GM19239 (cell line): Measurements from ENCODE around the gene LYPD5.
"Not testable (repeated sequence)": the region's sequence is repeated elsewhere in the genome, so short reads cannot be mapped to it uniquely, and the experiment has no call there.

Experiments
- DNase-seq: peaks from one replicate; pipeline ENCODE4 v3.0.0; 2011; ENCODE audit warnings: low spot score; ENCODE audit not compliant: insufficient read length
- FAIRE-seq: peaks from 2 replicates; lab custom pipeline; 2011; peaks lifted over from hg19 to GRCh38; lab: Jason Lieb, UNC

Gene LYPD5, protein sequence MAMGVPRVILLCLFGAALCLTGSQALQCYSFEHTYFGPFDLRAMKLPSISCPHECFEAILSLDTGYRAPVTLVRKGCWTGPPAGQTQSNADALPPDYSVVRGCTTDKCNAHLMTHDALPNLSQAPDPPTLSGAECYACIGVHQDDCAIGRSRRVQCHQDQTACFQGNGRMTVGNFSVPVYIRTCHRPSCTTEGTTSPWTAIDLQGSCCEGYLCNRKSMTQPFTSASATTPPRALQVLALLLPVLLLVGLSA

DNA sequence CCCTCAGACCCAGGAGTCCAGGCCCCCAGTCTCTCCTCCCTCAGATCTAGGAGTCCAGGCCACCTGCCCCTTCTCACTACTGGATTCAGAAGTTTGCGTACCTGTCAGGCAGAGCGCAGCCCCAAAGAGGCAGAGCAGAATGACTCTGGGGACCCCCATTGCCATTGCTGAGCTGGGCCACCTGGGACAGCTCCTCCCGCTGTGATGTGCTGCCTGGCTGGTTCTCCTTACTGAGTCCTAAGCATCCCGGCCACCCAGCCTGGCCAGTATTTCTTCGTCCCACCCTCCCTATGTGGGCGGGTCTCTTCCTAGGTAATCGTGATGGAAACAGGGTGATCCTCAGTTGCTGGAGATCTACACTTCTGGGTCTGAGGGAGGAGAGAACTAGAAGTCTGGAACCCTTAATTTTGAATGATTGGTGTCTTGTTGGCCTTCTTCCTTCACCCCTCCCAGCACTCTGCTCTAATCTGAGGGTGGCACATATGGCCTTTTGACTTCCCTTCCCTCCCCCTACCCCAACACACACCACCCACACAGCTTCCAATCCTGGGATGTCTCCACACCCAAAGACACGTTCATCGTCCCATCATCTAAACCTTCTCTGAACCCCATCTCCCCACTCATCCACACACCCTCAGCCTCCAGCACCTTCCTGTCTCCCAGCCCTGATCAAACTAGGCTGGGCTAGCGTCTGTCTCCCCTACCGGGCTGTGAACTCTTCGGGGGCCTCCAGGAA is at the start of gene LYPD5:
Gene LYPD5, minus strand, starts transcription at position 232 of the 736 bp plus-strand sequence. Its CDS starts 67 bp downstream, at position 165.
- FAIRE-seq (no peak), DNase-seq (no peak)

DNA sequence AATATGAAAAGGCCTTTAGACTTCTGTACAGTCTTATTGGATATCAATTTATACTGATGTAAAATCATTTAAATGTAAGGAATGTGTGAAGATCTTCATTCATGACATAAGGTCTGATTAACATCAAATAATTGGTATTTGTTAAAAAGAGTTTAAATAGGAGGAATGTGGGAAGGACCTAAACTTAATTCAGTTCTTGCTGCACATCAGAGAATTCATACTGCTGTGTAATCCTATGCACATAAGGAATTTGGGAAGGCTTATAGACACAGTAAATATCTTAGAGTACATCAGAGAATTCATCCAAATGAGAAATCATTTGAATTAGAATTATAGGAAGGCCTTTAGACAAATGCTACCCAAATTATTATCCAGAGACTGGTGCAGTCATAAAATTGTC is 46.6 kb upstream of the LYPD5 start:
- DNase-seq (no peak), FAIRE-seq (no peak)

DNA sequence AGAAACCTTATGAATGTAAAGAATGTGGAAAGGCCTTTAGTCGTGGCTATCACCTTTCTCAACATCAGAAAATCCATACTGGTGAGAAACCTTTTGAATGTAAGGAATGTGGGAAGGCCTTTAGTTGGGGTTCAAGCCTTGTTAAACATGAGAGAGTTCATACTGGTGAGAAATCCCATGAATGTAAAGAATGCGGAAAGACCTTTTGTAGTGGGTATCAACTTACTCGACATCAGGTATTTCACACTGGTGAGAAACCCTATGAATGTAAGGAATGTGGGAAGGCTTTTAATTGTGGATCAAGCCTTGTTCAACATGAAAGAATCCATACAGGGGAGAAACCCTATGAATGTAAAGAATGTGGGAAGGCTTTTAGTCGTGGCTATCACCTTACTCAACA is 45.6 kb upstream of the LYPD5 start:
- no peak for FAIRE-seq
- no peak for DNase-seq

DNA sequence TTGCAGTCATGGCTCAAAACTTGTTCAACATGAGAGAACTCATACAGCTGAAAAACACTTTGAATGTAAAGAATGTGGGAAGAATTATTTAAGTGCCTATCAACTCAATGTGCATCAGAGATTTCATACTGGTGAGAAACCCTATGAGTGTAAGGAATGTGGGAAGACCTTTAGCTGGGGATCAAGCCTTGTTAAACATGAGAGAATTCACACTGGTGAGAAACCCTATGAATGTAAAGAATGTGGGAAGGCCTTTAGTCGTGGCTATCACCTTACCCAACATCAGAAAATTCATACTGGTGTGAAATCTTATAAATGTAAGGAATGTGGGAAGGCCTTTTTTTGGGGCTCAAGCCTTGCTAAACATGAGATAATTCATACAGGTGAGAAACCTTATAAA is 45.0 kb upstream of the LYPD5 start:
- DNase-seq (no peak), FAIRE-seq (peak; percentile 23)

DNA sequence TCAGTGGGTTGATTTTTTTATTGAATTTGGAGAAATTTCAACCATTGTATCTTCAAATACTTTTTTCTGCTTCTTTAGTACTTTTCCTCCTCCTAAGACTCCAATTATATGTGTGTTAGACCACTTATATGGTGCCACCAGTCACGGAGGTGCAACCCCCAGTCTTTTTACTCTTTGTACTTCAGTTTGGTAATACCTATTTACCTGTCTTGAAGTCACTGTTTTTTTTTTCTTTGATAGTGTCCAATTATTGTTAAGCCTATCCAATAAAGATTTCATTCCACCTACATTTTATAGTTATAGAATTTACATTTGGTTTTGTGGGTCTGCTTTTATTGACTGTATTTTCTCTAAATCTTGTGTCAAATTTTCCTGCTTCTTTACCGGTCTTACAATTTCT is 39.8 kb upstream of the LYPD5 start:
- no peak for DNase-seq
- no peak for FAIRE-seq

DNA sequence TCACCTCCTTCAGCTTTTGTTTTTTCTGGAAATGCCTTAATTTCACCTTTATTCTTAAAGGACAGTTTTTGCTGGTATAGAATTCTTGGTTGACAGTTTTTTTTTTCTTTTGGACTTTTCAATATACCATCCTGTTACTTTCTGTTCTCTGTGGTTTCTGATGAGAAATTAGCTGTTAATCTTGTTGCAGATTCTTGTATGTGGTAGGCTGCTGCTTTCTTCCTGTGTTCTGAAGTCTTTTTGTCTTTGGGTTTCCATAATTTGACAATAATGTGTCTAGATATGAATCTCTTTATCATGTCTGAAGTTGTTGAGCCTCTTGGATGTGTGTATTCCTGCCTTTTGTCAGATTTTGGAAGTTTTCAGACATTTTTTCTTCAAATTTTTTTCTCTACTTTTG is 36.9 kb upstream of the LYPD5 start:
- FAIRE-seq (no peak), DNase-seq (no peak)

DNA sequence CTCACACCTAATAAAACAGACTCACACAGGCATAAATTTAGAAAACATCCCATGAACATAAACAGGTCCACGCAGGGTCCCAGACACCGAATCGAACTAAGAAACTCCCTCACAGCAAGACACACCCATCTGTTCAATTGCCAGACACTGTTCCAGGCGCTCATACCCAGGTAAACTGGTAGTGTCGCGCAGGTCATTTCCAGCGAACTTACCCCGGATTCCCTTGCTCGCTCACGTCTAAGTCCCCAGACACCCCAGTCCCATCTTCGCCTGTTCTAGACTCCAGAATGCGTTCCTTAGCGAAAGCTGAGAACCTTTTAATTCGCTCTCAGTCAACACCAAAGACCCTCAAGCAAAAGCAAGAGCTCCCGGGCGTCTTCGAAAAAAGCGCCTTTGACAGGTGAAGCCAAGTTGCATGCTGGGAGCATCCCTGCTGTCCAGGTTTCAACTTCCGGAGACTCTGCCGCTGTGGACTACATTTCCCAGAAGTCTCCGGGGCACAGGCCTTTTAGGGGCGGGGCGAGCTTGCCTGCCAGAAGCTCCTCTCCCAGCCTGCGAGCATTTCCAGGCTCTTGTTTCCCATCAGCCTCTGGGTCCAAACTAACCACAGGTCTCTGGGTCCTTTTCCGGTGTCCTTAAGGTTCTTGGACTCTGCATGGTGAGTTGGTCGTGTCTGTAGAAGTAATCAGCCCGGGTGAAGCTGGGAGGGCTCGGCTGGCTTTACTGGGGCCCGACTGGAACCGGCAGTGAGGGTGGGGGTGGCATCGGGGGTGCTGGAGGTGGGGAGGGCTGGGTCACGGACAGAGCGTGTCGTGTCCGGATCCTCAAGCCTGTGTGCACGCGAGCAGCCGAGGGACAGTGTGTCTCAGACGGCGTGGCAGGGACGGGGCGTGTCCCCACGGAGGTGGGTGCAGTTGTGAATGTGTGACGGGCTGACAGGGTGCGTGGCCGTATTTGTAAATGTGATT is 24.8 kb upstream of the LYPD5 start, which contains the start of gene ZNF283:
Gene ZNF283, plus strand, starts transcription at position 535 of the 968 bp plus-strand sequence. CDS start 6,184 bp downstream, outside the sequence.
- DNase-seq (peak; percentile 69), FAIRE-seq (peak; percentile 78)

DNA sequence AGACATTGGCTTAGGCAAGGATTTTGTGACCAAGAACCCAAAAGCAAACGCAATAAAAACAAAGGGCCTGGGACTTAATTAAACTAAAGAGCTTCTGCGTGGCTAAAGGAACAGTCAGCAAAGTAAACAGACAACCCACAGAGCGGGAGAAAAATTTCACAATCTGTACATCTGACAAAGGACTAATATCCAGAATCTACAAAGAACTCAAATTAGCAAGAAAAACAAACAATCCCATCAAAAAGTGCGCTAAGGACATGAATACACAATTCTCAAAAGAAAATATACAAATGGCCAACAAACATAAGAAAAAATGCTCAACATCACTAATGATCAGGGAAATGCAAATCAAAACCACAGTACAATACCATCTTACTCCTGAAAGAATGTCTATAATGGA is 22.3 kb upstream of the LYPD5 start:
- FAIRE-seq, DNase-seq: not testable (repeated sequence)

DNA sequence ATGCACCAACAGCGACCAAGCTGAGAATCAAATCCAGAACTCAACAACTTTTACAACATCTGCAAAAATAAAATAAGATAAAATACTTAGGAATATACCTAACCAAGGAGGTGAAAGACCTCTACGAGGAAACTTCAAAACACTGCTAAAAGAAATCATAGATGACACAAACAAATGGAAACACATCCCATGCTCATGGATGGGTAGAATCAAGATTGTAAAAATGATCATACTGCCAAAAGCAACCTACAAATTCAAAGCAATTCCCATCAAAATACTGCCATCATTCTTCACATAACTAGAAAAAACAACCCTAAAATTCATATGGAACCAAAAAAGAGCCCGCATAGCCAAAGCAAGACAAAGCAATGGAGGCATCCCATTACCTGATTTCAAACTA is 21.6 kb upstream of the LYPD5 start:
- not testable (repeated sequence) for DNase-seq, FAIRE-seq

DNA sequence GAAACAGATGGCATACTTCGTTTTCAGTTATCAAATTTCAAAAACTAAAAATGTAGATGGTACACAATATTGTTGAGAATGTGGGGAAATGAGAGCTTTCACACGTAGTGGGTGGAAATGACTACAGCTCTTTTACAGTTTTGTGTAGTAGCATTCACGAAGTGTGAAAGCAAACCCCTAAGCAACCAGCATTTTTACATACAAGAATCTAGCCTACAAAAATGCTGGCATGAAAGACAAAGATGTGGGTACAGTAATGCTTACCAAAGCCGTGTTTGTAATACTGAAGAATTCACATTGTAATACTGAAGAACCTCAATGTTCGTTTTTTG is 18.6 kb upstream of the LYPD5 start:
- no peak for FAIRE-seq
- DNase-seq, result no peak

DNA sequence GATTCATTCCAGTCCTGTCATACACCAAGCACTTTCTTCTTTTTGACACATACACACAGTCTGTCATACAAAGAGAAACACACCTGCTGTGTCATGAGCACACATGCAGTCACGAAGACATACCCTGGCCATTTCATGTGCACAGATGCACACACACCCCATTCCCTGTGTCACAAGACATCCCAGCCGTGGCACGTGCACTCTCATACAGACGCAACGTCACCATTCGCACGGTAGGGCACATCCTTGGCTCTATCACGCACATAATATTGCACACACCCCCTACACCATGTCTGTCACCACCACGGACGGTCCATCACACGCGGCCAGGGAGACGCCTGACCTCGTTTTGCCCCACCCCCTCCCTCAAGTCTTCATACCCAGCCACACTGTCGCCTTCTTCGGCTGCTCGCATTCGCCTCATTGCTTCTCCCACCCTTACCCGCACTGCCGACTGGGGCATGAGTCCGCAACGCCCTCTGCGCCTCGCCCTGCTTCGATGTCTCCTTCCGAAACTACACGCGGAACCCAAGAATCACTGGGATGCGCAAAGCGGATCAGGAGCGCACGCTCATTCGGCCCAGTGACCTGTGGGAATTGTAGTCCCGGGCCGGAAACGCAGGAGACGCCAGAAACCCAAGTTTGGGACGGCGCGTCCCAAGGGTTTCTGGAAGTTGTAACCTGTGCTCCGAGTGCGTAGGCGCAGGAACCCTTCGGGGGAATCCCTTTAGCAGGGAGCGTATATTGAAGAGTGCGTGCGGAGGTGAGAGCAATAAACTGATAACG is 18.0 kb upstream of the LYPD5 start:
- FAIRE-seq, result no peak
- no peak for DNase-seq

DNA sequence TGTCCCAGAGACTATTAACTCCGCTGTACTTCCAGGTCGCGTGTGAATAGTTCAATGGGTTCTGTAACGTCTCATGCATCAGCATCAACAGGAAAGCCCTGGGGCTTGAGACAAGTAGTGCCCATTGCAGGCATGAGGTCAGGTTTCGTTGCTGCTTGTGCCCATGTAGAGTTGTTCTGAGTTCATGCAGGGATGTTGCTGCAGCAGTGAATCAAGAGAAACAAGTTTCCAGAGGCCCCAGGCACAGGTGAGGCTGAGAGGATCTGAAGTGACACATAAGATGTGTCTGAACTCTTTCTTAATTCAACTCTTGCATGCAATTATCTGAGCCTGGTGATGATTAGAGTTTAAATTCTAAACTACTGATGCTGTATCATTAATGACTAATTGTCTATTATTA is 16.3 kb upstream of the LYPD5 start:
- no peak for DNase-seq
- FAIRE-seq, result no peak

DNA sequence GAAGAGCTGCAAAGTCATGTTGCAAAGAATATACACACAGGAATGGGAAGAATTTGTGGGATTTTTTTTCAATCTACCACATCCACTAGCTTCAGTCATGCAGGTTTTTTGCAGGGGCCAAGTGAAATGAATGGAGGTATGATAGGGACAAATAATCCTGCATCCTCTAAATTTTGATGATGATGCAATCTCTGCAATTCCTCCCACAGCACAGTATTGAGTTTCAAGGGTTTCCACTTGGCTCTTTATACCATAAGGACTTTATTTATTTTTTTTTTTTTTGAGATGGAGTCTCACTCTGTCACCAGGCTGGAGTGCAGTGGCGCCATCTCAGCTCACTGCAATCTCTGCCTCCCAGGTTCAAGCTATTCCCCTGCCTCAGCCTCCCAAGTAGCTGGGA is 15.2 kb upstream of the LYPD5 start:
- FAIRE-seq, DNase-seq: not testable (repeated sequence)

DNA sequence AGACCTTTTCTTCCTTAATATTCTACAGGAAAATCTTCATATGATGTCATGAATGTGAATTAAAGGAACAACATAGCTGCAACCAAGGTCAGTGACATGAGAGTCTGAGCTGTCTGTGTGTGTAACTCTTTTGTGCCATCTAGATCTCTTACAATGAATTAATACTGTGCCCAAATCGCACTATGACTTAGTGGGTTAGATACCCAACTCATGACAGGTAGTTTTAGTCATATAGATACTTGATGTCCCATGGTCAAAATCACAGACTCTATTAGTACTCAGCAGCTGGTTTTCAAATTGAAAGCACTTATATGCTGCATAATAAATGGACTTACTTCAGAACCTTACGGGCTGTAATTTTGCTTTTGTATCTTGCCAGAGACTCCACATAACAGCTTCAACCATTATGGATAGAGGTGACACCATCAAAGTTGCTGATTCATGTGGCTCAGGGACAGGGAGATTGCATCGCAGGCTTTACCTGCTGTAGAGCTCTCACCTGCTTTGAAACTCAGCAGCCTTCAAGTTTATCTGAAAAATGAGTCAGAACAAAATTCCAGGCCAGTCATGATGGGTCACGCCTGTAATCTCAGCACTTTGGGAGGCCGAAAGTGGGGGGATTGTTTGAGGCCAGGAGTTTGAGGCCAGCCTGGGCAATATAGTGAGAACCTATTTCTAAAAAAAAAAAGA is 12.6 kb upstream of the LYPD5 start:
- FAIRE-seq, result no peak
- DNase-seq, result no peak

DNA sequence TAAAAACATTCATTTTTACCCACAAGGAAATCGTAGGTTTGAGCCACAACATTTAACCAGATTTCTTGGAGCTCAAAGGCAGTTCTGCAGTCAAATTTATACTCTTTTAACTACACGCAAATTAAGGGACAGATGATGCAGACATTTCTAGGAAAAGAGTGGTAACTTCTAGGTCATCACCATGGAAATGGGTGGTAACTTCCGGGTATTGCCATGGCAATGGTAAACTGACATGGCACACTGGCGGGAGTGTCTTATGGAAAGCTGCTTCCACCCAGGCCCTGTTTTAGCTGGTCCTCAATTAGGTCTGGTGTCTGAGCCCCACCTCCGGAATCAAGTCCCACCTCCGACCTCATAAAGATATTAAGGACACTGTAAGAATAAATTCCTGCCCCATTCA is 10.4 kb upstream of the LYPD5 start:
- DNase-seq (no peak), FAIRE-seq (no peak)

DNA sequence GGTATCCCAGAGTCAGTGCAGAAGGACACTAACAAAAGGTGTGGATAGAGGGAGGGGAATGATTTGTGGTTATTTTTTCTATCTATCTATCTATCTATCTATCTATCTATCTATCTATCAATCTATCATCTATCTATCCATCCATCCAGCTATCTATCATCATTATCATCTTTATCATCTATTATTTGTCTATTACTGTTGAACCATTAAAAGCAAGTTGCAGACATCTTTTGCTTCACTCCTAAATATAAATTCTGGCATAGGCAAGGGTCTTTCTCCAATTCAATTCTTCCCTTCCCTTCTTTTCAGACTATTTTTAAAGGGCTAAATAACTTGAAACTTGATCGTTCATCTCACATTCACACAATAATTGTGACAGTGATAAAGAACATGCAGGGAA is 10.0 kb upstream of the LYPD5 start:
- FAIRE-seq, result no peak
- no peak for DNase-seq

DNA sequence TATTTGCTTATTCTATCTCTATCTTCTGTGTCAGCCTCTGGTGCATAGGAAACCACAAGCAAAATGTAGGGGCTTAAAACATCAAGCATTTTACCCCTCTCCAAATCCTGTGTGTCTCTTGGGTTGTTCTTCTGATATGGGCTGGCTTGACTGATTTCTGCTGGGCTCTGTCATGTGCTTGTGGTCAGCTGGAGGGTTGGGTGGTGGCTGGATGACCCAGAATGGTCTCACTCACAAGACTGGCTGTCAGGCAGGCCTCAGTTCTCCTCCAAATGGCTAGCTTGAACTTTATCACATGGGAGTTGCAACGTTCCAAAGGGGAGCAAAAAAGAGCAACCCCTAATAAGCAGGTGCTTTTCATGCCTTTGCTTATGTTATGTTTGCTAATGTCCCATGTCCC is 9.6 kb upstream of the LYPD5 start:
- FAIRE-seq (no peak), DNase-seq (no peak)

DNA sequence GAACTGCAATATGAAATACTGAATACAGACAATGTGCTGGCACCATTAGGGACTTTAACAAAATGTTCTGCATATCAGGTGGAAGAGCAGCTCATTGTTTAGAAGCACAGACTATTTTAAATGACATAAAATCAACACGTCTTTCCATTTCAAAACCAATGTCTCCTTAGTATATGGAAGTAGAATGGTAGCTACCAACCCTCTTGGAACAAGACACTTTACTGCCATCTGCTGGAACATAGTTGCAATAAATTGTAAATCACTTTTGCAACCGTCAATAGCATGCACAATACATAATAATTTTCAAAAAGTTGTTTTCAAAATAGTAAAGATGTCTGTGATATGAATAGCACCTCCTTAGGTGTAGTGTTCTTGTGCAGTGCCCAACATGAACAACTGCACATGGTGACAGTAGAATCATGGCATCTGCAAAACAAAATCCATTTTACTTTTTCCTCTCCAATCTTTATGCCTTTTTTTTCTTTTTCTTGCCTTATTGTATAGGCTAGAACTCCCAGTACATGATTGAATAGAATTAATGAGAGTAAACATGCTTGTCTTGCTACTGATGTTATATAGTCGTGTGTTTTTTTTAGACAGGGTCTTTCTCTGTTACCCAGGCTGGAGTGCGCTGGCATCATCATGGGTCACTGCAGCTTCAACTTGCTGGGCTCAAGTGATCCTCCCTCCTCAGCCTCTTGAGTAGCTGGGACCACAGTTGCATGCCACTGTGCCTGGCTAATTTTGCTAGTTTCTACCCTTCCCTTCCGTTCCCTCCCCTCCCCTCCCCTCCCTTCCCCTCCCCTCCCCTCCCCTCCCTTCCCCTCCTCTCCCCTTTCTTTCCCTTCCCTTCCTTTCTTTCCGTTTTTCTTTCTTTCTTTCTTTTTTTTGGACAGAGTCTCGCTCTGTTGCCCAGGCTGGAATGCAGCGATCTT is 7.8 kb upstream of the LYPD5 start:
- DNase-seq (no peak), FAIRE-seq (peak; percentile 82)
